Measurements from ENCODE around the gene CFAP100.

DNA sequence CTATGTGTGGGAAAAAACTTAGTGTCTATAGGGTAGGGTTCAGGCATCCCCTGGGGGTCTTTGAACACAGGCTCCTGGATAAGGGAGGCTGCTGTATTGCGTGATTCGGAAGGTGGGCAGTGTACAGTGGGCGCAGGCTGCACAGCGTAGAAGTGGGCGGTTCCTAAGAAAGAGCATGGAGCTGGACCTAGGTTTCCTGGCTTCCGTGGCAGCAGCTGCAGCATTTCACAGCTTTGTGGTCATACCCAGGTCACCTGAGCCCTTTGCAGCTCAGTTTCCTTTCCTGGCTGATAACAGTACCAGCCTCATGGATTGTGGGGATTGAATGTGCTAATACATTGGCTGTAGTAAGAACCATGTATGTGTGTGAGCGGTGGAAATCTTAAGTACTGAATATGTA lies 22.2 kb downstream of the CFAP100 start:
- TF ChIP-seq, protein P1, sequence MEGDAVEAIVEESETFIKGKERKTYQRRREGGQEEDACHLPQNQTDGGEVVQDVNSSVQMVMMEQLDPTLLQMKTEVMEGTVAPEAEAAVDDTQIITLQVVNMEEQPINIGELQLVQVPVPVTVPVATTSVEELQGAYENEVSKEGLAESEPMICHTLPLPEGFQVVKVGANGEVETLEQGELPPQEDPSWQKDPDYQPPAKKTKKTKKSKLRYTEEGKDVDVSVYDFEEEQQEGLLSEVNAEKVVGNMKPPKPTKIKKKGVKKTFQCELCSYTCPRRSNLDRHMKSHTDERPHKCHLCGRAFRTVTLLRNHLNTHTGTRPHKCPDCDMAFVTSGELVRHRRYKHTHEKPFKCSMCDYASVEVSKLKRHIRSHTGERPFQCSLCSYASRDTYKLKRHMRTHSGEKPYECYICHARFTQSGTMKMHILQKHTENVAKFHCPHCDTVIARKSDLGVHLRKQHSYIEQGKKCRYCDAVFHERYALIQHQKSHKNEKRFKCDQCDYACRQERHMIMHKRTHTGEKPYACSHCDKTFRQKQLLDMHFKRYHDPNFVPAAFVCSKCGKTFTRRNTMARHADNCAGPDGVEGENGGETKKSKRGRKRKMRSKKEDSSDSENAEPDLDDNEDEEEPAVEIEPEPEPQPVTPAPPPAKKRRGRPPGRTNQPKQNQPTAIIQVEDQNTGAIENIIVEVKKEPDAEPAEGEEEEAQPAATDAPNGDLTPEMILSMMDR (IDR thresholded peaks at IDR 0.05; ENCODE audit: insufficient read depth, low read depth, low read length), result no peak
- TF ChIP-seq EZH2 (IDR thresholded peaks at IDR 0.05; ENCODE audit: insufficient read depth, low read length), result no peak
